ENCODE measurements around the gene TAS1R3. TPM values are rescaled to one million over a fixed set of nuclear protein-coding genes. Genes with fewer than 3 reads are reported as not detected.
A peak's percentile ranks its signal among the peaks of the same experiment; 100 is the strongest.

Gene TAS1R3
- total RNA-seq, 1 experiment from 2014 or later = 0.31 TPM

GRCh38 chr1:1303736-1304135 lies 27.3 kb upstream of the TAS1R3 start:
- Histone ChIP-seq H3K36me3 (ENCODE audit: control insufficient read depth, insufficient read depth, low read length) (no peaks in the 10 kb centered on the region; the same call in 1 of the 2 replicates), H3K4me1 (ENCODE audit: control insufficient read depth, insufficient read depth, low read length) (peaks cover 33% of the 10 kb centered on the region), H3K4me3 (ENCODE audit: low read depth in 2 of 2, low read length in 2 of 2) (no peak overlapping the region), H3K27ac (ENCODE audit: low read length) (no peak overlapping the region), H3K9me3 (ENCODE audit: control insufficient read depth, insufficient read depth, low read depth, low read length) (no peaks in the 10 kb centered on the region), H3K27me3 (ENCODE audit: control insufficient read depth, insufficient read depth, low read length) (no peaks in the 10 kb centered on the region)
- no peak for ATAC-seq
- TF ChIP-seq TCF7L2 (IDR thresholded peaks at IDR 0.05; ENCODE audit: low read depth, low read length) (no peak), SIN3A (IDR thresholded peaks at IDR 0.05; ENCODE audit: borderline replicate concordance, insufficient read depth, low read depth, low read length) (no peak), POLR2AphosphoS5 (IDR thresholded peaks at IDR 0.05; ENCODE audit: low read depth, low read length) (no peak), CTCF (IDR thresholded peaks at IDR 0.05) (no peak), REST (IDR thresholded peaks at IDR 0.05; ENCODE audit: insufficient read depth in 1 of 2, low read depth in 2 of 2, low read length in 1 of 2) (no peak)
- in situ Hi-C loops (cut with HindIII; ENCODE audit: low pct_unique_long_range_greater_than_20kb, low sequenced_read_pairs) = no loop called here
- POLR2A ChIA-PET = no interaction called here
- DNase-seq (ENCODE audit: low read depth, low spot score) = no peak
- no TSS peak for BruUV-seq (replicated peaks)
- intact Hi-C loops (cut with micrococcal nuclease; ENCODE audit: unreplicated experiment) = no loop called here
- CTCF ChIA-PET = interaction anchor here (0.6 kb wide), 1 partner anchor 138 kb away, joined by 9 read pairs; no protein-coding TSS in a partner anchor

- in situ Hi-C loops (cut with HindIII; ENCODE audit: low pct_unique_long_range_greater_than_20kb, low sequenced_read_pairs) = no loop called here
- intact Hi-C loops (cut with micrococcal nuclease; ENCODE audit: unreplicated experiment) = no loop called here
- peaks cover 34% of the 10 kb centered on the region for H3K4me1 ChIP-seq (ENCODE audit: control insufficient read depth, insufficient read depth, low read length)
- BruUV-seq (replicated peaks) = no TSS peak
- ChIA-PET POLR2A (no interaction called here), CTCF (no interaction called here)
- no peak overlapping the region for H3K4me3 ChIP-seq (ENCODE audit: low read depth in 2 of 2, low read length in 2 of 2)
- TF ChIP-seq POLR2AphosphoS5 (IDR thresholded peaks at IDR 0.05; ENCODE audit: low read depth, low read length) (no peak), SIN3A (IDR thresholded peaks at IDR 0.05; ENCODE audit: borderline replicate concordance, insufficient read depth, low read depth, low read length) (no peak), REST (IDR thresholded peaks at IDR 0.05; ENCODE audit: insufficient read depth in 1 of 2, low read depth in 2 of 2, low read length in 1 of 2) (no peak), TCF7L2 (IDR thresholded peaks at IDR 0.05; ENCODE audit: low read depth, low read length) (no peak), CTCF (IDR thresholded peaks at IDR 0.05) (no peak)
- no peaks in the 10 kb centered on the region for H3K27me3 ChIP-seq (ENCODE audit: control insufficient read depth, insufficient read depth, low read length)
- DNase-seq (ENCODE audit: low read depth, low spot score) = no peak
- H3K27ac ChIP-seq (ENCODE audit: low read length) = peak overlapping the region; percentile 59
- H3K9me3 ChIP-seq (ENCODE audit: control insufficient read depth, insufficient read depth, low read depth, low read length) = no peaks in the 10 kb centered on the region
- no peak for ATAC-seq
- no peaks in the 10 kb centered on the region; the same call in 1 of the 2 replicates for H3K36me3 ChIP-seq (ENCODE audit: control insufficient read depth, insufficient read depth, low read length)
Measured at GRCh38 chr1:1304331-1305299, 26.5 kb upstream of the TAS1R3 start.
